RKO (cell line): ENCODE measurements around the gene MUC15.
"Not testable (repeated sequence)": the region's sequence is repeated elsewhere in the genome, so short reads cannot be mapped to it uniquely, and the experiment has no call there.

Experiments used
- DNase-seq: peaks from one replicate; pipeline ENCODE4 v3.0.0-alpha.2; 2016; ENCODE audit warnings: low spot score

The MUC15 gene, protein sequence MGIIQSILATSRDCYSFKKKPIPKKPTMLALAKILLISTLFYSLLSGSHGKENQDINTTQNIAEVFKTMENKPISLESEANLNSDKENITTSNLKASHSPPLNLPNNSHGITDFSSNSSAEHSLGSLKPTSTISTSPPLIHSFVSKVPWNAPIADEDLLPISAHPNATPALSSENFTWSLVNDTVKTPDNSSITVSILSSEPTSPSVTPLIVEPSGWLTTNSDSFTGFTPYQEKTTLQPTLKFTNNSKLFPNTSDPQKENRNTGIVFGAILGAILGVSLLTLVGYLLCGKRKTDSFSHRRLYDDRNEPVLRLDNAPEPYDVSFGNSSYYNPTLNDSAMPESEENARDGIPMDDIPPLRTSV

DNA sequence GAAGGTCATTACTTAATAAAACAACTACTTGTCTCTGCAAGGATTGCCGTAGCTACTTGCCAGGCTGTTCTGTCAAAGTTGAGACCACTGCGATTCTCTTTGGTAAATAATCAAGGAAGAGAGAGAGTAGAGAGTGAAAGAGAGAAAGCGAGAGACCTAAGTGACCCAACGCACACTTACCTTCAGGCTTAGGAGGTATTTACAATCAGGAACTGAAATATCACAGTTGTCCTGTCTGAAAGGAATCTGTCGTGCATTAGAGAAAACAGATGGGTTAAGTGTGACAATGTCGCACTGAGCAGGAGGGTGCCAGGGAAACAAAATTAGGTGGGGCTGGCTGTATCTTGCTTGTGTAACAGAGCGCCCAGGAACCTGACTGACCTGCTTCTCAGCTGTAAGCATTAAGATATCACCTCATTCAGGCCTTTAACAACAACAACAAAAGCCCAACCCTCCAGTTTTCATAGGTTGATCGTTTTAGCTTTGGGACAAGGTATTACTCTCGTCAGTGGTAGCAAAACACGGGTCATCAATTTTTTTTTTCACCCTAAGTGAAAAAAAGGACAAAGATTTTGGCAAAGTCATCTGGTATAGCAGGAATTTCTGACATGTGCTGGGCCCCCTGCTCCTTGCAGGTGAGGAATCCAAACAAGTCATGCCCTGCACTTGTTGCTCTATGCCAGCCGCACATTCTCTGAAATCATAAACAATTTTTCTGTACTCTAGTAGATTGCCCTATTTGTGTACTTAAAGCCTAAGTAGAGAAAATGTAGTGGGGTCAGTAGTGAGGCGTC, at the start of gene MUC15:
MUC15 (minus strand) TSS at position 403 of the 794 bp plus-strand sequence. CDS start 5,169 bp downstream, outside the sequence.
- no peak for DNase-seq

DNA sequence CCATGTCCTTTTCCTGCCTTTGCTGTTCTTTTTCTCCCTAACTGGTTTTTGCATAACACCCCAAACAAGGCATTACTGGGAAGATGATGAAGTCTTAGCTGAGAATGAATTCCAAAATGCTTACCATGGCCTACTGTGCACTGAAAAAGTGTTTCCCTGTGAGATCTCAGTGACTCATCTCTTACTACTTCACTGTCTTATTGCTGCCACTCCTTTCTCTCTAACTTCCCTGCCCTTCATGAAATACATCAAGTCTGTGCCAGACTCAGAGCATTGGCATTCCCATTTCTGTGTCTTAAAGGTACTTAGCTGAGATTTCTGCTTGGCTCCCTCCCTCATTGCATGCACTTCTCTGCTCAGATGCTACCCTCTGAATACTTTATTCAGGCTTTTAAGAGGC, 49.1 kb upstream of the MUC15 start:
- peak; percentile 45 for DNase-seq

DNA sequence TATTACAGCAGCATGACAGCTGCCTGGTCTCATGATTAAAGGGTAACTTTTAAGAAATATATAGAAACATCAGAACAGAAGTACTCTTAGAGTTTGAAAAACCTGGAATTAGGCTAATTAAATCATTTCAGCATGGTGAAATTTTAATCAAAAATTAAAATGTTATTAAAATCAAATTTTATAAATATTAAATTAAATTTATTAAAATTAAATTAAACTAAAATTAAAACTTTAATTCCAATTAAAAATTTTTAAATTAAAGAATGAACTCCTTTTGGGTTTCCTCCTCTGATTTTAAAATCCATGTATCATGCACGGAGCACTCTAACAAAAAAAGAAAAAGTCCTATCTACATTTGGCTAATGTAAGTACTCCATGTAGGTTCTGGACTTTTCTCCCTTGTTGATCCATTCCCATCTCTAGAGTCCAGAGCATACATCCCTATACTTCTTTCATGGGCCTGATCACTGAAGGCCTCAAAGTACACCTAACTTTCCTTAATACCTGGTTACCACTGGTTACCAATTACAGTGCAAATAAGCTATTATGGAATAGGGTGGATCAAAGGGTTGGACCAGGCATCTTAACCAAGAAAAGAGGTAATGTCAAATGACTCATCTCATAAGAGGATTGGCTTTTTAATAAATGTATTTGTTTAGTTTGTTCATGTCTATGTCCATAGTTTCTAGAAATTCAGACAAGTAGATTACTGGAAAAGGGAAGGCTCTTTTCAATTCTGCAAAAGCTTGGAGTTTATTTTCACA, 48.4 kb upstream of the MUC15 start:
- no peak for DNase-seq

DNA sequence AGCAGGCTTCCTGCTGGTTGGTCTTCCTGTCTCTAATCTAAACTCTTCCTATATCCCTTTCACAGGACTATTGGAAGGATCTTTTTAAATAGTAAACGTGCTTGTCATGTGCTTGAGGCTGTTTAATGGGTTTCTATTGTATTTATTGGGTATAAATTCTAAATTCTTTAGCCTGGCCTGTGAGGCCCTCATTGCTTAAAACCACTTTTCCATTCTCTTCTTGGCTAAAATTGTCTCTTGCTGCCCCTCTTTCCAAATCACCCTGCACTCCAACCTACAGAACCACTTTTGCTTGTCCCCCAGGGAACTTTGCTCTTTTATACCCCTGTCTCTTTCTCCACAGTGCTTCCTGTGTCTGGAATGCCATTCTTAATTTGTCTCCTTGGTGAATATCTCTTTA, 46.4 kb upstream of the MUC15 start:
- no peak for DNase-seq

DNA sequence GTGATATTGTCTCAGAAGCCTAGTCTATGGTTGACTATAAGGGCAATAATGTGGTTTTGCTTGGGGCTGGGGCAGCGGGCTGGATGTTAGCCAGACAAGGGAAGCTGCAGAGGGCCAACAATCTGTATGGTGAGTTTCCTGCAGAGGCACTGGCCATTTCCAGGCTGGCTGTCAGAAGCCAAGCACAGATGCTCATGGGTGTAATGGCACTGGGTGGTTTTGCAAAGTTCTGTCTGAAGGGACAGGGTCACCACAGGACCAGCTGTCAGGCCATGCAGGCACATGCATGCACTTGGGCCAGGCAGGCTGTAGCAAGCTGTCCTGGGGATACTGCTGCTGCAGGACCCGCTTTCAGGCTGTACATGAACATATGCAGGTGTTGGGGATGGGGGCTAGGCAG, 41.7 kb upstream of the MUC15 start:
- DNase-seq: no peak

DNA sequence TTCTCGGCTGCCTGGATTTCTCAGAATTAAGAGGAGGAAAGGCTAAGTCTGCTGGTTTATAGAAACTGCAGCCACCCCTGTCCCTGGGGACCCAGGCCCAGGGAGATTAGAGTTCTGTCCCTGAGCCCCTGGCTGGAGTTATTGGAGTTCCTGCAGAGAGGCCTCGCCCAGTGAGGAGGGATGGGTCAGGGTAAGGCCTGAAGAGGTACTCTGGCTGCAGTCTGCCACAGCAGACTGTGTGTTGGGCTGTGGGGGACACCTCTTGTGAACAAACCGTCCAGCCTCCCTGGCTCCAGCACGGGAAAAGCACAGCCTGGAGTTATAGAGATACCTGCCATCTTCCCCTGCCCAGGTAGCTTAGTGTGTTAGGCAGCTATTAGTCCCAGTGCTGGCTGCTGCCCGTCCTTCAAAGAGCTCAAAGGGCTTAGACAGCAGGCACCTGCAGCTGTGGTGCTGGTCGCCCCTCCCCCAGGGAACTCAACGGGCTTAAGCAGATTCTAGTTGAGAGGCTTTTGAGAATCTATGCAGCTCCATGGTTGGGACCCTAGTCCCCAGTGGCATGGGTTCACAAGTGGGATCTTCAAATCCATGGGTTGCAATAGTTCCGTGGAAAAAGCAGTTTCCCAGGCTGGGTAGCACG, 36.6 kb upstream of the MUC15 start:
- DNase-seq: no peak

DNA sequence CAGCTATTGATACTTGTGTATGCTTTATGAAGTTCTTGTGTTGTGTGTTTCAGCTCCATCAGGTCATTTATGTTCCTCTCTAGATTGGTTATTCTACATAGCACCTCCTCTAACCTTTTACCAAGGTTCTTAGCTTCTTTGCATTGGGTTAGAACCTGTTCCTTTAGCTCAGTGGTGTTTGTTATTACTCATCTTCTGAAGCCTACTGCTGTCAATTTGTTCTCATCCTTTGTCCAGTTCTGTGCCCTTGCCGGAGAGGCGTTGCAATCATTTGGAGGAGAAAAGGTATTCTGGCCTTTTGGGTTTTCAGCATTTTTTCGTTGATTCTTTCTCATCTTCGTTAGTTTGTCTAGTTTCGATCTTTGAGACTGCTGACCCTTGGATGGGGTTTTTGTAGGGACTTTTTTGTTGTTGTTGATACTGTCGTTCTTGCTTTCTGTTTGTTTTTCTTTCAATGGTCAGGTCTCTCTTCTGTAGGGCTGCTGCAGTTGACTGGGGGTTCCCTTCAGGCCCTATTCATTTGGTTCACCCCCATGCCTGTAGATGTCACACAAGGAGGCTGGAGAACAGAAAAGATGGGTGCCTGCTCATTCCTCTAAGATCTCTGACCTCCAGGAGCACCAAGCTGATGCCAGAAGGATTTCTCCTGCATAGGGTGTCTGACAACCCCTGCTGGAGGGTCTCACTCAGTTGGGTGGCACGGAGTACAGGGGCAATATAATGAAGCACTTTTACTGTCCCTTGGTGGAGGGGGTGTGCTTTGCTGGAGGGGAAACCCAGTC, 35.9 kb upstream of the MUC15 start:
- no peak for DNase-seq

DNA sequence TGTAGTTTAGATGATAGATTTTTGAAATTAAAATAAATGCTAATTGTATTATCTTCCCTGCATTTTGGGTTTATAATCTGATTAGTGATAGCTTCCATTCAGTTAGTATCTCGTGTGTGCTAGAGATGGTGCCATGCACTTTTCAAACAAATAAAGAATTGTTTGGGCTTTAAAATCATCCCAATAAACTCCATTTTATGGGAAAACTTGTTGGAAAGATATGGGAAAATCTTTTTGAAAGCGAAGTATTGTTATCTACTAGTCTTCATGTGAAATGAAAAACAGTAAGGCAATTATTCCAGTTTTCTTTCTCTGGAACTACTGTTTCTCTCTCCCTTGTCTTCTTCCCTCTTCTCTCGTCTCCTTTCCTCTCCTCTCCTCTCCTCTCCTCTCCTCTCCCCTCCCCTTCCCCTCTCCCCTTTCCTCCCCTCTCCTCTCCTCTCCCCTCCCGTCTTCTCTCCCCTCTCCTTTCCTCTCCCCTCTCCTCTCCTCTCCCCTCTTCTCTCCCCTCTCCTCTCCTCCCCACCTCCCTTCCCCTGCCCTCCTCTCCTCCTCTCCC, 27.9 kb upstream of the MUC15 start:
- DNase-seq: no peak

DNA sequence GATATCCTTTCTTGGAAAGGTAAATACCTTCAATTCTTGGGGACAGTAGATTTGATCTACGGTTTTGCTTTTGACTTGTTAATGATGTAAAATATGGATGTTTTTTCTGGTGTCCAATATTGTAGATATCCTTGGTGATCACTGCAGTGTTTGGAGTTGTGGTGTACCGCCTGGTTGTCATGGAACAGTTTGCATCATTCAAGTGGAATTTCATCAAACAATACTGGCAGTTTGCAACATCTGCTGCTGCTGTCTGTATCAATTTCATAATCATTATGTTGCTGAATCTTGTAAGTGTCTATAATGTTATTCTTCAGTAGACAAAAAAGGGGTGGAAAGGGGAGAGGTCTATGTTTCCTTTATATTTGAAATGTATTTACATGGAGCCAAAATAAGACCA, 27.4 kb upstream of the MUC15 start:
- no peak for DNase-seq

DNA sequence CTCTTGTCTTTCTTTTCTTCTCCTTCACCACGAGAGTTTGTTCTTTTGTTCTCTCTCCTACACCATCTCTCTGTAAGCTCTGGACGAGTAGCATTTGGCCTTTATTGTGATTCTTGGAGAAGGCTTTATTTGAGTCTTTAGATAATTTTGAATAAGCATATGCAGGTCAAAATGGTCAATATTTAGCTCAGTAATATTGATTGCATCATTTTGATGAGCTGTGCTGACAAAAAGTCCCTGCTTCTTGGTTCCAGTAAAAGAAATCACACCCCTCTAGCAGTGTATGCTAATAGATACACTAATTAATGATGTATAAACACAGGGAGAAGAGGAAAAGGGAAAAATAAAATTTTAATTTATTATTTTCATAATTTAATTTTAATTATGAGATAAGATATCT, 25.8 kb upstream of the MUC15 start:
- DNase-seq: no peak

DNA sequence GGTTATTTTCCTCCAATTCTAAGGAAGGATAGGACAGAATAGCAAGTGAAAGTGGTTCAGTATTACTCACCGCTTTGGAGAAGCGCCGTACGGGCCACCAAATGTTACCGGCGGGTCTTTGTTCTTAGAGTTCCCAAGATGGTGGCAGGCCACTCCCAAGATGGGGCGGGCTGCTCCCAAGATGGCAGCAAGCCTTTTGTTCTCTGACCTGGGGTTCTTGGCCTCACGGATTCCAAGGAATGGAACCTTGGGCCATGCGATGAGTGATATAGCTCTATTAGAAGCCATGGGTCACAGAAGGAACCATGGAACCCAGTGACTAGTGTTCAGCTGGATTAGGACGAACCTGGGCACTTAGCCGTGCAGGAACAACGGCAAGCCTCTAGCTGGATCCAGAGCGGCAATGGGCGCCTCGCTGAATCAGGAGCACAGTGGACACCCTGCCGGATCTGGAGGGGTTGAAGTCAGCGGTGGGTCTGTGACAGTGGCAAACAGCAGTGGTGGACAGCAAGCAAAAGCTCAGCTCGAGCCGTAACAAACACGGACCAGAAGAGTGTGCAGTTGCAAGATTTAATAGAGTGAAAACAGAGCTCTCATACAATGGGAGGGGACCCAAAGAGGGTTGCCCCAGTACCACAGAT, 25.1 kb upstream of the MUC15 start:
- DNase-seq: not testable (repeated sequence)

DNA sequence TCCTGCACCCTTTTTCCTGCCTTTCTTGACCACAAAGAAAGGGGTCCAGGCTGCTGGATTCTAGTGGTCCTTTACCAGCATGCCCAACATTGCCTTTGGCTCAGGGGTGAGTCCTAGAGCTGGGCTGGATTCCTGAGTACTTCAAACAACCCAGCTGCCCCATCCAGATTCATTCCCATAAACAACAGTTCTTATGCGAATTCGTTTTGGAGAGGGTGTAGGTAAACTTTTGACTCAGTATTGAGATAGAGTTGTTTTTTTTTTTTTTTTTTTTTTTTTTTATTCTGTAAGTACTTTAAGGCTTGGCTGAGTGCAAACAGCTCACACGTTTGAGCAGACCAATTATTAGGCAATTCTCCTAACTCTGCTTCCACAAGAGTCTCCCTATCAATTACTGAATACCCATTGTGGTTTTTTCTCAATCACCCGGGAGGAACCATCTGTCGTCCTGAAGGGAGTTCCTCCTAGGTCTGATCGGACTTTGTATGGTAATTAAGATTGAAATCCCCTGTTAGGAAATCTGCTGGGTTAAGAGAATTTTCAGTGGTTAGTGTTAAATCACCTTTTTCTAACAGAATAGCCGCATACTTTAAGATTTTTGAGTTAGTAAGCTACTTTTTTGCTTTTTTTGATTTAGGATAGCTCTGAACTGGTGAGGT, 23.3 kb upstream of the MUC15 start:
- DNase-seq: not testable (repeated sequence)

DNA sequence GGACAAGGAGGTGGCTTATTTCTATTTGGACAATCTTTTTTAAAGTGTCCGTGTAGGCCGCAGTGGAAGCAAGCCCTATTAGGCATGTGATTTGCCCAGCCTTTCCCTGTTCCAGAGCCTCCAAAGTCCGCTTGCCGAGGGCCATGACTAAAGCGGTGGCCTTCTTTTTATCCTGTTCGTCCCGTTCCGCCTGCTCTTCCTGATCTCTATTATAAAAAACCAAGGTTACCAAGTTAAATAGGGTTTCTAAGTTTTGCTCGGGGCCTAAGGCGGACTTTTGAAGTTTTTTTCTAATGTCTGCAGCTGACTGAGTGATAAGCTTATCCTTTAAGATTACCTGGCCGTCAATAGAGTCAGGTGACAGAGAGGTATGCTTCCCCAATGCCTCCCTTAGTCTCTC, 21.6 kb upstream of the MUC15 start:
- no peak for DNase-seq

DNA sequence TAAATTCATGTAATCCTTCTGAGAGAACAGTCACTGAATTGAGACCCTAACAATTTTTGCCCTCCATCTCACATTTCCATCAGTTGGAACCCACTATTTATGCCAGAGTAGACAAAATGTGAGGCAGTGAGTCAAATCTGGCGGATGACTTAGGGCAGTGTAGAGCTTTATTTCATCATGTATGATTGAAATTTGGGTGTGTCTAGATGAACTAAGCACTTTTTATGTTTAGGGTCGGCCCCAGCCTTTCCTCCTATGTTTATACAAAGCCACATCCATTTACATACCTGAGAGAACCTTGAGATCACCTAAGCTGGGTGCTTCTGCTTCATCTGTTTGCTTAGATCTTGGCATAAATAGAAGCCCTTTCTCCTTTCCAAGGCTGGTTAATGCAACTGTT, 15.0 kb upstream of the MUC15 start:
- no peak for DNase-seq

DNA sequence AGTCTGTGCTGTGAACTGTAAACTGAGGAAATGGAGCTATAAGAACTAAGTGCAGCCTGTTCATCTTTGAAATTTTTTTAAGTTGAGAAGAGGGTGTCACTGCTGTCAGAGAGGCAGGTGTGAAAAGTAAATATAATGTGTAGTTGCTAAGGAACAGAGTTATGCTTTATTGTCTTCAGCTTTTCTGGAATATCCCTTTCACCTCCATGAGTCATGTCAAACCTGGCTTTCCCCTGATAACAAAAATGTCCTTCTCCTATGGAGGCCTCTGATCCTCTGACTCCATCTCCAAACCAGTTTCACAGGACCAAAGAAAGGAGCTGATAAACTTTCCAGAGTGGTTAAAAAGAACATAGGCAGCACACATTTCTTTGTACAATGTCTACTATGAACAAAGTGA, 12.8 kb upstream of the MUC15 start:
- no peak for DNase-seq

DNA sequence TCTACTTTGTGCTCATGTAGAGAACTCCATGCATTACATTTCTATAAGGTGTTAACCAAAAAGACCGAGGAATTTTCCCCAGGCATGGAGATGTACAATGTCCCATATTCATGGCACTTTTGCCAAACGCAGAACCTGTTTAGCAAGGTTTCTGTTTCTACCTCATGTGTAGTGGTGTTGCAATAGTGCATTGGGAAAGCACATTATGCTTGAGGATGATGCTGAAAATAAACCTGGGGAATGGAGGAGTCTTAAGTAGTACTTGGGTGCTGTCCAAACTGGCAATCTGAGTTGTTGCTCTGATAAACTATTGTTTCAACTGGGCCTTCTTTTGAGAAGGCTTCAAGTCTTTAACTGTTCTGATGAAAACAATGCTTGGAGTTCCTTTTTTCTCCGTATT, 11.5 kb upstream of the MUC15 start:
- no peak for DNase-seq

DNA sequence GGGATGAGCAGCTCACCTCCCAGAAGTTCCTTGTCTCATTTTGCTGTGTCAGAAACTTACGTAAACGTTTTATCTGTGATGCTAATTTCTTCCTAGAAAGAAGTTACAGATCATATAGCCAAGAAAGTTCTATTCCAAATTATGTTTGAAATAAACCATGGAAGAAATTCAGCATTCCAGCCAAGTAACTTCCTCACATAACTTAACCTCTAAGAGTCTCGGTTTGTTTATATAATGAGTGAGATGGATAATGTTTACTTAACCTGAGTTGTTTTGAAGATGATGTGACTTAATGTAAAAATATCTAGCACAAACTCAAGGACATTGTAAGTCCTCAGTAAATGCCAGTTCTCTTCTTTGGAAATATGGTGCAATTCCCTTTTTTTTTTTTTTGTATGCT, 8.9 kb upstream of the MUC15 start:
- DNase-seq: no peak

DNA sequence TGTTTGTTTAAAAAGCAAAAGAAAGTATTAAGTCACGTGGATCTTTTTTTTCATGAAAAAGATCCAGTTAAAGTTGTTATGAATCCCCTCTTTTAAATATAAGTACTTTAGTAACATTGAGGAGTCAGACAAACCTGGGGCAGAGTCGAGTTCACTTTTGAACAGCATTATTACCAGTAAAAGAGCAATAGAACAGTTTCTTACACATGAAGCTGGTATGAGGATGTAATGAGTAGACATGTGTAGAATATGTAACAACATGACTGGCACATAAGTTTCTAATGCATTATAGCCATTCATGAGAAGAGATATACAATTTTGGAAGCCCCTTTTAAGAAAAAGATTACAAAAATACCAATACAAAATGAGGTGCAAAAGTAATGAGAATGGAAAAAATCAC, 7.6 kb upstream of the MUC15 start:
- DNase-seq: no peak

DNA sequence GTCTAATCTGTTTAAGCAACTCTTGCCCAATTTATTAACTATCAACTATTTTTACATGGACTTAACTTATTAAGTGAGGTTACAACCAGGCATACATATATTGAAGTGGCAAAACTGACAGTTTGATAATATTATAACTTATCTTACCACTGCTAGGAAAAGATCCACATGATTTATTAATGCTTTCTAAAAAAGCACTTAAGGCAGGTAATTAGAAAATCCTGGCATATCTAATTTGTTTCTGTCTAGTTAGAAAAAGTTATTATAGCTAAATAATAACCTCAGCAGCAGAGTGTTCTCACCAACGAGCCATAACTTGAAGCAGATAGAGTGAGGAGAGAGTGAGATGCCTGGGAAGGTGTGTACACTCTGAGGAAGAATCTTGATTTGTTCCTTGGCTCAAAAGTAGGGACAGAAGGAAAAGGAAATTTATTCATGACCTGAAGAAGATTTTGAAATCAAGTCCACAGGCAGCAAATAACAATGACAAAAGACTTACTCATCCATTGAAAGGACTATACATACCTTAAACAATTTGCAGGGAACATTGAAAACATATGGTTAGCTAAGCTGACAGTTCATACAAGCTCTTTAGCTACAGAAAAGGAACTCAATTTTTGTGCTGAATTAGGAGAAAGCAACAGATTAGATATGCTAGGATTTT, 7.1 kb upstream of the MUC15 start:
- no peak for DNase-seq

DNA sequence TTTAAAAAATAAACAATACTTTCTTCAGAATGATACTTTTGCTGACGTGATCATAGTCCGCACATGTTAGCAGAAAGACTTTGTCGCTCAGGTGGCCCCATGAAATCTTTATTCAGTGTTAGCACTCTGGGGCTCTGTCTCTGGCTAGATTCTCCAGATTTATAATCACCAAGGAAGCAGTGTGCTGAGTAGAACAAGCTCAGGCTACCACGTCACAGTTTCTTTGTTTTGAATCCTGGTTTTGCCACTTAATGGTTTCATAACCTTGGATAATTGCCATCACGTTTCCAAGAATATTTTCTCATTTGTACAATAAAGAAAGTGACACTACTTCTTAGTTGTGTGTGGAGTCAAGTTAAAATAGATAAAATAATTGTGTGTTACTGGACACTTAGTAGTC, 3.9 kb upstream of the MUC15 start:
- DNase-seq: no peak
